GM12878 (cell line): ENCODE results near the gene BCAS2. TPM values are rescaled to one million over a fixed set of nuclear protein-coding genes. Genes with fewer than 3 reads are reported as not detected.

Experiments used
- ATAC-seq: fragments of 200-7000 bp; cut with Tn5 transposase; 3 replicates; pipeline ENCODE4 v1.9.1; 2020; ENCODE audit warnings: mild to moderate bottlenecking, moderate library complexity
- BruUV-seq: library from RNA; stranded (reverse); fragments of 400-500 nt; replicated peaks from 2 replicates; lab custom pipeline; 2021; lab: Mats Ljungman, UMichigan
- CTCF ChIA-PET: fragments of 300-600 bp; sonication (Branson Sonifier 250); formaldehyde crosslinking; extraction: SDS; loops from one replicate; lab custom pipeline; 2021; ENCODE audit warnings: inconsistent platforms; lab: Yijun Ruan, JAX
- POLR2A ChIA-PET: fragments of 350-600 bp; formaldehyde crosslinking; extraction: SDS; loops from one replicate; lab custom pipeline; 2021; ENCODE audit warnings: inconsistent platforms; lab: Charles Lee
- RAD21 ChIA-PET: fragments of 300-600 bp; sonication (Branson Sonifier 250); formaldehyde crosslinking; loops from one replicate; lab custom pipeline; 2023; ENCODE audit warnings: antibody characterized with exemption; ENCODE audit not compliant: unreplicated experiment; lab: Charles Lee
- SMC1A ChIA-PET: fragments of 300-600 bp; sonication (Branson Sonifier 250); formaldehyde crosslinking; loops from one replicate; lab custom pipeline; 2023; ENCODE audit not compliant: unreplicated experiment, uncharacterized antibody; lab: Charles Lee
- DNase-seq: peaks from one replicate; pipeline ENCODE4 v3.0.0-alpha.2; 2011; ENCODE audit warnings: low read depth, low spot score
- FAIRE-seq: peaks from 3 replicates; lab custom pipeline; 2011; peaks lifted over from hg19 to GRCh38; lab: Jason Lieb, UNC
- H2AFZ ChIP-seq: 2 replicates; pipeline ENCODE4 v1.6.0; 2011; ENCODE audit warnings: low read depth, low read length, control low read depth; ENCODE audit not compliant: control insufficient read depth
- H3K27ac ChIP-seq: 2 replicates; pipeline ENCODE4 v1.5.1; 2011; ENCODE audit warnings: control low read depth; ENCODE audit not compliant: control insufficient read depth, insufficient read depth
- H3K27me3 ChIP-seq, 2 experiments: replicated peaks in 1 of 2; 2 replicates each; pipeline versions ENCODE4 v1.6.0 to v1.6.1; 2011; ENCODE audit warnings: low read length in 1 of 2; ENCODE audit not compliant: control insufficient read depth in 2 of 2, insufficient read depth in 2 of 2
- H3K36me3 ChIP-seq, 2 experiments: 2 replicates each; pipeline ENCODE4 v1.5.1; 2011; ENCODE audit warnings: low read length in 1 of 2; ENCODE audit not compliant: control insufficient read depth in 2 of 2, insufficient read depth in 2 of 2
- H3K4me1 ChIP-seq: 2 replicates; pipeline ENCODE4 v1.6.1; 2011; ENCODE audit warnings: mild to moderate bottlenecking, low read length, moderate library complexity, mixed read lengths; ENCODE audit not compliant: control insufficient read depth, insufficient read depth
- H3K4me2 ChIP-seq: 2 replicates; pipeline ENCODE4 v1.6.0; 2011; ENCODE audit warnings: control low read depth; ENCODE audit not compliant: control insufficient read depth, insufficient read depth
- H3K4me3 ChIP-seq: fragments of 200-600 bp; sonication (generic); 2 replicates; pipeline ENCODE4 v1.5.1; 2016
- H3K79me2 ChIP-seq: 2 replicates; pipeline ENCODE4 v1.6.0; 2011; ENCODE audit warnings: low read length; ENCODE audit not compliant: control insufficient read depth, insufficient read depth
- H3K9ac ChIP-seq: 2 replicates; pipeline ENCODE4 v1.8.0; 2011; ENCODE audit warnings: low read length, control low read depth, mixed read lengths; ENCODE audit not compliant: control insufficient read depth, insufficient read depth
- H3K9me3 ChIP-seq: replicated peaks from 3 replicates; pipeline ENCODE4 v1.5.1; 2011; ENCODE audit warnings: mild to moderate bottlenecking, low read length; ENCODE audit not compliant: control insufficient read depth, insufficient read depth
- H4K20me1 ChIP-seq: 2 replicates; pipeline ENCODE4 v1.6.0; 2011; ENCODE audit not compliant: control insufficient read depth, insufficient read depth
- BMI1 ChIP-seq: fragments of 450-650 bp; IDR thresholded peaks from 2 replicates; pipeline ENCODE4 v1.6.1; 2016; ENCODE audit warnings: mild to moderate bottlenecking, moderate library complexity, borderline replicate concordance
- EZH2 ChIP-seq: IDR thresholded peaks from 2 replicates; pipeline ENCODE4 v1.6.1; 2012; ENCODE audit warnings: low read depth, mild to moderate bottlenecking, control low read depth, inconsistent platforms, low read length, borderline replicate concordance; ENCODE audit not compliant: control insufficient read depth
- JUNB ChIP-seq: IDR thresholded peaks from 2 replicates; pipeline ENCODE4 v1.6.1; 2016; ENCODE audit warnings: antibody characterized with exemption, mild to moderate bottlenecking
- SRF ChIP-seq, 2 experiments: IDR thresholded peaks; 2 replicates each; pipeline ENCODE4 v1.6.1; 2011; ENCODE audit warnings: low read depth in 2 of 2, low read length in 2 of 2, mild to moderate bottlenecking in 1 of 2, moderate library complexity in 1 of 2
- STAT3 ChIP-seq: IDR thresholded peaks from 2 replicates; pipeline ENCODE4 v1.6.1; 2011; ENCODE audit warnings: low read depth, low read length, improper control_type of control experiment
- SUPT20H ChIP-seq: IDR thresholded peaks from 2 replicates; pipeline ENCODE4 v1.6.1; 2011; ENCODE audit warnings: low read depth, mild to moderate bottlenecking, low read length, moderate library complexity, borderline replicate concordance; ENCODE audit not compliant: control insufficient read depth
- SUZ12 ChIP-seq: fragments of 200-600 bp; sonication (generic); IDR thresholded peaks from one replicate; pipeline ENCODE4 v1.6.1; 2018; ENCODE audit warnings: antibody characterized with exemption, mild to moderate bottlenecking; ENCODE audit not compliant: unreplicated experiment
- YY1 ChIP-seq: IDR thresholded peaks from 2 replicates; pipeline ENCODE4 v1.6.1; 2011; ENCODE audit warnings: low read depth, mild to moderate bottlenecking, low read length
- WGBS: methylation state at CpG from one replicate; pipeline ENCODE4 v1.1.6; 2016; ENCODE audit warnings: low lambda C conversion rate; ENCODE audit not compliant: insufficient replicate concordance, insufficient coverage; ENCODE audit errors: missing lambda C conversion rate; 5-methylcytosine and 5-hydroxymethylcytosine counted together
- in situ Hi-C: fragments of 300-500 bp; cut with MboI; formaldehyde crosslinking; loops from 9 replicates; pipeline ENCODE4 v1.14.3; 2018; ENCODE audit warnings: mixed read lengths
- intact Hi-C: fragments of 100-400 bp; cut with micrococcal nuclease; formaldehyde crosslinking; loops from one replicate; pipeline ENCODE4 v1.14.2; 2022; ENCODE audit not compliant: unreplicated experiment
- polyA plus RNA-seq, 11 experiments: library from polyadenylated mRNA; depleted of rRNA in 4 of 11; unstranded in 6 of 11; stranded (reverse) in 5 of 11; fragments of >200 nt; fragmentation: Nextera tagmentation in 4 of 11; fragmentation: Illumina TruSeq in 1 of 11; extraction: Ambion mirVana in 4 of 11; extraction: Trizol in 1 of 11; gene quantifications; 1 replicate in 1 of 11; 2 replicates in 10 of 11; pipeline versions ENCODE4 v1.2.1 to v1.2.3, GENCODE V29; 2011 to 2016; ENCODE audit warnings: inconsistent platforms in 2 of 11, missing spikeins in 2 of 11, low read depth in 1 of 11
- total RNA-seq, 4 experiments: library from RNA; depleted of rRNA in 3 of 4; stranded (reverse); fragments of >200 nt in 3 of 4; fragmentation: Illumina TruSeq in 1 of 4; extraction: Trizol in 1 of 4; gene quantifications; 2 replicates each; pipeline versions ENCODE4 v1.2.1 to v1.2.3, GENCODE V29; 2013 to 2021
- TF ChIP-seq, protein P1 (sequence below): fragments of 450-650 bp; IDR thresholded peaks from 2 replicates; pipeline ENCODE4 v1.6.1; 2016; ENCODE audit warnings: mild to moderate bottlenecking
- TF ChIP-seq, protein P2 (sequence below): fragments of 450-650 bp; IDR thresholded peaks from 2 replicates; pipeline ENCODE4 v1.6.1; 2018; ENCODE audit warnings: mild to moderate bottlenecking, low read depth, moderate library complexity; ENCODE audit not compliant: partially characterized antibody

BCAS2 gene
- total and polyA plus RNA-seq, 10 of the 15 experiments (the other 5 are each of a cell fraction or from before 2014, with no cell fraction given), result 37.3 to 129 (median 60.7) TPM

DNA sequence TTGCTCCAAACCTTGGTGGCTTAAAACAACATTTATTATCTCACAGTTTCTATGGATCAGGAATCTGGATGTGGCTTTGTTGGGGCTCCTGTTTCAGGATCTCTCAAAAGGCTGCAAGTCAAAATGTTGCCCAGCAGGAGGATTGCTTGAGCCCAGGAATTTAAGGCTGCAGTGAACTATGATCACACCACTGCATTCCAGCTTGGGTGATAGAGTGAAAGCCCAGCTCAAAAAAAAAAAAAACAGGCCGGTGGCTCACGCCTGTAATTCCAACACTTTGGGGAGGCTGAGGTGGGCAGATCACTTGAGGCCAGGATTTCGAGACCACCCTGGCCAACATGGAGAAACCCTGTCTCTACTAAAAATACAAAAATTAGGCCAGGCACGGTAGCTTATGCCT, 30.0 kb downstream of the BCAS2 start:
- ChIA-PET SMC1A (no interaction called here), RAD21 (no interaction called here), POLR2A (interaction anchor here (0.6 kb wide), 1 partner anchor 21 kb away, joined by 3 read pairs; no protein-coding TSS in a partner anchor), CTCF (no interaction called here)
- FAIRE-seq (no peak), DNase-seq (no peak), ATAC-seq (no peak)
- TF ChIP-seq JUNB (no peak), EZH2 (no peak), BMI1 (no peak), YY1 (no peak), SRF (IDR thresholded peaks at IDR 0.05; ENCODE audit: low read depth in 2 of 2, low read length in 2 of 2) (no peak), SUPT20H (no peak), STAT3 (no peak), SUZ12 (no peak)
- TF ChIP-seq, protein P1, sequence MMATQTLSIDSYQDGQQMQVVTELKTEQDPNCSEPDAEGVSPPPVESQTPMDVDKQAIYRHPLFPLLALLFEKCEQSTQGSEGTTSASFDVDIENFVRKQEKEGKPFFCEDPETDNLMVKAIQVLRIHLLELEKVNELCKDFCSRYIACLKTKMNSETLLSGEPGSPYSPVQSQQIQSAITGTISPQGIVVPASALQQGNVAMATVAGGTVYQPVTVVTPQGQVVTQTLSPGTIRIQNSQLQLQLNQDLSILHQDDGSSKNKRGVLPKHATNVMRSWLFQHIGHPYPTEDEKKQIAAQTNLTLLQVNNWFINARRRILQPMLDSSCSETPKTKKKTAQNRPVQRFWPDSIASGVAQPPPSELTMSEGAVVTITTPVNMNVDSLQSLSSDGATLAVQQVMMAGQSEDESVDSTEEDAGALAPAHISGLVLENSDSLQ, result no peak
- TF ChIP-seq, protein P2, sequence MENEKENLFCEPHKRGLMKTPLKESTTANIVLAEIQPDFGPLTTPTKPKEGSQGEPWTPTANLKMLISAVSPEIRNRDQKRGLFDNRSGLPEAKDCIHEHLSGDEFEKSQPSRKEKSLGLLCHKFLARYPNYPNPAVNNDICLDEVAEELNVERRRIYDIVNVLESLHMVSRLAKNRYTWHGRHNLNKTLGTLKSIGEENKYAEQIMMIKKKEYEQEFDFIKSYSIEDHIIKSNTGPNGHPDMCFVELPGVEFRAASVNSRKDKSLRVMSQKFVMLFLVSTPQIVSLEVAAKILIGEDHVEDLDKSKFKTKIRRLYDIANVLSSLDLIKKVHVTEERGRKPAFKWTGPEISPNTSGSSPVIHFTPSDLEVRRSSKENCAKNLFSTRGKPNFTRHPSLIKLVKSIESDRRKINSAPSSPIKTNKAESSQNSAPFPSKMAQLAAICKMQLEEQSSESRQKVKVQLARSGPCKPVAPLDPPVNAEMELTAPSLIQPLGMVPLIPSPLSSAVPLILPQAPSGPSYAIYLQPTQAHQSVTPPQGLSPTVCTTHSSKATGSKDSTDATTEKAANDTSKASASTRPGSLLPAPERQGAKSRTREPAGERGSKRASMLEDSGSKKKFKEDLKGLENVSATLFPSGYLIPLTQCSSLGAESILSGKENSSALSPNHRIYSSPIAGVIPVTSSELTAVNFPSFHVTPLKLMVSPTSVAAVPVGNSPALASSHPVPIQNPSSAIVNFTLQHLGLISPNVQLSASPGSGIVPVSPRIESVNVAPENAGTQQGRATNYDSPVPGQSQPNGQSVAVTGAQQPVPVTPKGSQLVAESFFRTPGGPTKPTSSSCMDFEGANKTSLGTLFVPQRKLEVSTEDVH, result no peak
- in situ Hi-C loops (loop anchor here (10.0 kb wide), 1 partner anchor 577 kb away; the partner anchor contains the start of gene OLFML3), intact Hi-C loops (no loop called here)
- Histone ChIP-seq H3K4me1 (no peaks in the 10 kb centered on the region), H3K9me3 (no peaks in the 10 kb centered on the region), H3K4me3 (no peak overlapping the region), H3K27me3 (no peaks in the 10 kb centered on the region), H4K20me1 (no peaks in the 10 kb centered on the region), H3K27ac (no peak overlapping the region), H3K9ac (no peak overlapping the region), H3K4me2 (no peak overlapping the region), H2AFZ (no peak overlapping the region), H3K79me2 (no peaks in the 10 kb centered on the region), H3K36me3 (no peaks in the 10 kb centered on the region)
- WGBS, result 29% methylated on average over 4 of the region's 4 CpGs
- BruUV-seq, result no TSS peak
